ENCODE data around the gene ST8SIA6.

DNA sequence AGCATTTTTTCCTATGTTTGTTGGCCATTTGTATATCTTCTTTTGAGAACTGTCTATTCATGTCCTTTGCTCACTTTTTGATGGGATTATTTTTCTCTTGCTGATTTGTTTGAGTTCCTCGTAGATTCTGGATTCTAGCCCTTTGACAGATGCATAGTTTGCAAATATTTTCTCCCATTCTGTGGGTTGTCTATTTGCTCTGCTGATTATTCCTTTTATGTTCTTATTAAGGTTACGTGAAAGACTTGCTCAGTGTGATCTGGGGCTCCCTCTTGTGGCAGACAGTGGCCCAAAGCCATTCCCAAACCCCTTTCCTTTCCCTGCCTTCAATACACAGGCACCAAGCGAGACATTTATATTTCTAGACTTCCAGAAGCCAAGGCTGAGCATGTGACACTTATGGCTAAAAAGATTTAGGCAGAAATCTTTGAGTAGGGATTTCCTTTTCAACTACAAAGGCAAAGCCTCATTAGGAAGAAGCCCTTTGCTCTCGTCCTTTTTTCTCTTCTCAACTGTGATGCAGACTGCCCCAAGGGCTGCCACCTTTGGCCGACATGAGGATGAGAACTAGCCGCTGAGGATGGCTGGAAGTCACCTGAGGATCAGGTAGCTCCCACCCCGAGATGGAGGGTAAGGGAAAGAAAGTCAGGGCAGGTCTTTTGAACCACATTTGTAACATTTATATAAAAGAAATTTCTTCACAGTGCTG lies 23.6 kb downstream of the ST8SIA6 start:
- TF ChIP-seq POLR2A (IDR thresholded peaks at IDR 0.05; ENCODE audit: low read depth, low read length) (no peak), POLR2AphosphoS5 (IDR thresholded peaks at IDR 0.05; ENCODE audit: low read depth, low read length) (no peak), TAF1 (IDR thresholded peaks at IDR 0.05; ENCODE audit: borderline replicate concordance, low read depth, low read length) (no peak)
